GM18868 (cell line): ENCODE results near the gene SLC30A2.
"Not testable (repeated sequence)": the region's sequence is repeated elsewhere in the genome, so short reads cannot be mapped to it uniquely, and the experiment has no call there.

Experiments used
- ATAC-seq: cut with Tn5 transposase; IDR thresholded peaks from one replicate; pipeline ENCODE4 v1.9.1; 2021; ENCODE audit warnings: mild to moderate bottlenecking, moderate library complexity; ENCODE audit not compliant: unreplicated experiment

Gene SLC30A2, protein sequence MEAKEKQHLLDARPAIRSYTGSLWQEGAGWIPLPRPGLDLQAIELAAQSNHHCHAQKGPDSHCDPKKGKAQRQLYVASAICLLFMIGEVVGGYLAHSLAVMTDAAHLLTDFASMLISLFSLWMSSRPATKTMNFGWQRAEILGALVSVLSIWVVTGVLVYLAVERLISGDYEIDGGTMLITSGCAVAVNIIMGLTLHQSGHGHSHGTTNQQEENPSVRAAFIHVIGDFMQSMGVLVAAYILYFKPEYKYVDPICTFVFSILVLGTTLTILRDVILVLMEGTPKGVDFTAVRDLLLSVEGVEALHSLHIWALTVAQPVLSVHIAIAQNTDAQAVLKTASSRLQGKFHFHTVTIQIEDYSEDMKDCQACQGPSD

DNA sequence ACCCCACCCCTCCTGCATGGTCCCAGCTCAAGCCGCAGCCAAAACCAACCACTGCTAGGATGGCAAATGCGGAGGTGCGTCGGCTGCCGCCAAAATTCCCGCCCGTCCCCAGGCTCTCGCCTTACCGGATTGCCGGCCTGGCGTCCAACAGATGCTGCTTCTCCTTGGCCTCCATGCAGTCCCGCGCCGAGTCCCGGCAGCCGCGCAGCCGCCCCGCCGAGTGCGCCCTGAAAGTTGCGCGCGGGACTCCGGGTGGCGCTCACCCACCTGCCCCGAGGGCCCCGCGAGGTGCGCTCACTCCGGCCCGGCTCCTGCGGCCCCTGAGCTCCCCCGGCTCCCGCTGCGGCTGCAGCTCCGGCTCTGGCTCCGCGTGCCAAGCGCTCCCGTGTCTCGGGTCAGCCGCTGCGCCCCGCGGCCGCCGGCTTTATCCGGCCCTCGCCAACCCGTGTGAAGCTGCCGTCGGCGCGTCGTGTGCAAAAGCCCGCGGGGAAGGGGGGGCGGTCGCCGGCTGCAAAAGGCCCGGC is at the start of gene SLC30A2:
SLC30A2 (minus strand) TSS at position 397 of the 524 bp plus-strand sequence; CDS start at position 175, 222 bp downstream.
- ATAC-seq, result no peak

DNA sequence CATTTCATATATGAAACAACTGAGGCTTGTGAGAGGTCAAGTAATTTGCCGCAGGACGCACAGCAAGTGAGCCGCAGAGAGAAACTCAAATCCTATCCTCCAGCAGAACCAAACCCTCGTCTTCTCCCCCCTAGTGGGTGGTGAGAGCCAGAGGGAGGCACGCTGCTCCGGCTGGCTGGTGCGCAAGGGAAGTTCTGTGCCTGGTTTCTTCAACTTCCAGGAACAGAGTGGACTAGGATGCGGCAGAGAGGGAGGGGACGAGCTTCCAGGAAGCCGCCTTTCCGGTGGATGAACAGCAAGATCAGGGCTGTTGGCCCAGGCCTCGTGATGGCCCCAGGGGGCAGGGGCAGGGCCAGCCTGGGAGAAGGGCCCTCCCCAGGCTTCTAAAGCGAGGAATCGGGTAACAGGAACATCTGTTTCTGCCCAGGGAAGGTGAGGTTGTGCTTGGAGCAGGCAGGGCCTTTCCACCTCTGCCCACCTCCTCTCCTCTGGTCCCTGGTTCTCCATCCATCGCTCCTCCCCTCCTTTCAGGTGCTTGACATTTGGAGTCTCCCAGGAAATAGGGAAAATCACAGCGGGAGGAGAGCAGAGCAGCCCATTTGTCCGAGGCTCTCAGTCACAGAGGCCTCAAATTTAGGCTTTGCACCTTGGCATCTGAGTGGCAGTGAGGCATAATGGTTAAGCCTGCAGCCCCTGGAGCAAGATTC is 48.9 kb upstream of the SLC30A2 start:
- ATAC-seq, result no peak

DNA sequence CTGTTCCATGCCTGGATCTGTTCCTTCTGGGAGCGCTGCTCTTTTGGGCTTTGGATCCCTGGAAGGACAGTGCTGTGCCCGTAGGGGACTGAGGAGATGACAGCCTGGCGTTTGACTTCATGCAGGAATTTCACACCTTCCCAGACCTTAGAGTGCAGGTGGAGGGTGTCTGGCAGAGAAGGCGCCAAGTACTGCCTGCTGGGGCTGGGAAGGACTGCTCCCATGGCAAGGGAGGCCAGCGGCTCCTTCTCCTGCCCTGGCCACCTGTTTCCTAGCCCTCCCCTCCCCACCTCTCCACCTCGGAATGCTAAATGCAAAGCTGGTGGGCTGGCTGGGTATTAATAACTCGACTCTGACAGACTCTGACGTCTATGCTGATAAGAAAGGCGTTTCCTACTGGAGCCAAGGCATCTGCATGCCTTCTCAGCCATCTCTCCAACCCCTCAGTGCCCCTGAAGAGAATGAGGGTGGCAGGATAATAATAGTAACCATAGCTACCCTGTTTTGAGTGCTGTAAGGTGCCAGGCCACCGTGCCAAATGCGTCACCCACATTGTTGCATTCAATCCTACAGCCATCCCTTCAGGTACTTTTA is 48.3 kb upstream of the SLC30A2 start:
- ATAC-seq, result no peak

DNA sequence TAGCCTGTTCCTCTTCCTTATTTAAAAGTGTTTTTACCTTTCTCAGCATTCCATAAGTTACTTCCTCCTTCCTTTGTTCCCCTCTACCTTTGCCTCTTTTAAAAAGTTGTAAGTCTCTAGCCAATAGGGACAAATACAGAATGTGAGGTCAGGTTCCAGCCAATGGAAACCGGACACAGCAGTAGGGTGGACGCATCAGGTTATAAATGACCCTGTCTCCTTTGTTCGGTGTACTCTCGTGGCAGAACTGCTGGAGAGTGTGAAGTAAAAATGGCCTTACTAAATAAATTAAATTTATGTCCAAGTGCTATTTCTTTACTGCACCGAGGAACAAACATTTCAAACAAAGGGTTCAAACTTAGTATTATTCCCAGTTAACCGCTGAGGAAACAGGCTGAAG is 47.7 kb upstream of the SLC30A2 start:
- not testable (repeated sequence) for ATAC-seq

DNA sequence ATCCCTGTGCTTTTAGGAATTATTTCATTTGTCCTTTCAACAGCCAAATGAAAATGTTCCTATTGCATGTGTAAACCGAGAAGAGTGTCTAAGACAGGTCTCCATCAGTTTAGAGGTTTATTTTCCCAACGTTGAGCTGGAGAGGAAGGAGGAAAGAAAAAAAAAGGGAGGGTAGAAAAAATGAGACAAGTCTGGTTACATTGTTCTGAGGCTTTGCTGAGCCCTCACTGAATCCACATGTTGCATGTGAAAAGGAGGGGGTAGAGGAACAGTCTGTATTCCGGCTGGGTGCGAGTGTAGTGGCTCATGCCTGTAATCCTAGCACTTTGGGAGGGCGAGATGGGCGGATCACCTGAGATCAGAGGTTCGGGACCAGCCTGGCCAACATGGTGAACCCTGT is 46.5 kb upstream of the SLC30A2 start:
- no peak for ATAC-seq

DNA sequence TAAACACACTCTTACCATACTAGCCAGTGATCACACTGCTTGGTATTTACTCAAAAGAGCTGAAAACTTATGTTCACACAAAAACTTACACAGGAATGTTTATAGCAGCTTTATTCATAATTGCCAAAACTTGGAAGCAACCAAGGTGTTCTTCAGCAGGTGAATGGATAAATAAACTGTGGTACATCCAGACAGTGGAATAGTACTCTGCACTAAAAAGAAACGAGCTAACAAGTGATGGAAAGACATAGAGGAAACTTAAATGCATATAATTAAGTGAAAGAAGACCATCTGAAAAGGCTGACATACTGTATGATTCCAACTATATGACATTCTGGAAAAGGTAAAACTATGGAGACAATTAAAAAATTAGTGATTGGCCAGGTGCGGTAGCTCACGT is 45.0 kb upstream of the SLC30A2 start:
- ATAC-seq, result no peak

DNA sequence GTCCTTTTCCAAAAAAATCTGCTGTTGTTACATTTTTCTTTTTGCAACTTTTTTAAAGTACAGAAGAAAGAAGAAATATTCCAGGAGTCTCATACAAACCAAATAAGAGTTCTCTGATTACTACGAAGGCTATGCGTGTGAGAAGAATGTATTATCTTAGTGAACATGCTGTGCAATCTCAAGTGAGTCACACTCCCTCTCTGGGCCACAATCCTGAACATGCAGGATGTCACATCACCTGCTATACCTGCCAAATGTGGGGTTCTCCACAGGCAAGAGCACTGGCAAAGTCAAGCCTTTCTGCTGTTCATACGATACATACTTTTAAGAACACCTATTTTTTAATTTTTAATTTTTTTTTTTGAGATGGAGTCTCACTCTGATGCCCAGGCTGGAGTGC is 43.2 kb upstream of the SLC30A2 start:
- ATAC-seq, result no peak

DNA sequence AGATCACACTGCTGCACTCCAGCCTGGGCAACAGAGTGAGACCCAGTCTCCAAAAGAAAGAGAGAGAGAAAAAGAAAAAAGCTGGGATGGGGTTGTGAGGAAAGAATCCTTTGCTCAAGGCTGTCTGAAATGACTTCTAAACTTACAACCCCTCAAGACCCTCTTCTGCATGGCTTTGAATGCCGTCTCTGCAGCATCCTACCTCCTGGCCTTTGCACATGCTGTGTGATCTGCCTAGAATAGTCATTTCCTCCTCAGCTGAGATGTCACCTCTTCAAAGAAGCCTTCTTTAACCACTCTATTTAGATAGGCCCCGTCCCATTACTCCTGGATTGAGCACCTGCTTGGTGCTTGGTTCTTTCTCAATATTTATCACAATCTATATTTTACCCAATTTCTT is 38.9 kb upstream of the SLC30A2 start:
- no peak for ATAC-seq

DNA sequence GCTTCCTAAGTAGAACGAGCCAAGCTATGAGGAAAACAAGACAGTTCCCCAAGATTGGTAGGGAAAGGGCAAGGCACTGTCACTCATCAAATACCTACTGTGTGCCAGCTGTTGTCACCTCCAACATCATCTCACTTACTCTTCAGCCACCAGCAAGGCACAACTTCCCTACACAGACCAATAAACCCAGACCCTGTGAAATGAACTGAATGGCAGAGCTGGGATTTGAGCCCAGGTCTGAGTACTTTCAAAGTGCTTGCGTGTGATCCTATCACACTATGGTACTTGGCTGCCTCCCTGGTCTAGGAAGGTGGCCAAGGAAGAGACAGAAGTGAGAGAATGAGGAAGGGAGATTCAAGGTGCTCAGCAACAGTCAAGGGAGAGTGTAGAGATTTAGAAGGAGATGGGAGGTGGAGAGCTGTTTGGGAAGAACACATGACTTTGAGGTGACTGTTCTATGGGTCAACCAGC is 38.2 kb upstream of the SLC30A2 start:
- no peak for ATAC-seq

DNA sequence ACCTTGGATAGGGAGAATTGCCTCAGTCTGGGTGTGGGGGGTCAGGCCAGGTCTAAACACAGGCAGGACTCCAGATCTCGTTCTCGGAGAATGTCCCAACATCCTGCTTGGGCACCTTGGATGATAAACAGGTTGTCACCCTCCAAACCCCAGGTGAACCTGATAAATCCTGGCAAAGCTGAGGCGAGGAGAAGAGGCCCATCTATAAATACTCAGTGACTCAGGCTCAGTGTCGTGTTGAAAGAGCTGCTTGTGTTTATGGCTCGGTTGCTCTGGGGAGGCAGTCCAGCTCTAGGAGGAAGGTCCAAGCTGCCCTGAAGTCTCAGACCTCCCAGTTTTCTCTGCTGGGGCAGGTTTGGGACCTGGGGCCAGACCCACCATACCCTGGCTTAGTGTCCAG is 37.3 kb upstream of the SLC30A2 start:
- no peak for ATAC-seq

DNA sequence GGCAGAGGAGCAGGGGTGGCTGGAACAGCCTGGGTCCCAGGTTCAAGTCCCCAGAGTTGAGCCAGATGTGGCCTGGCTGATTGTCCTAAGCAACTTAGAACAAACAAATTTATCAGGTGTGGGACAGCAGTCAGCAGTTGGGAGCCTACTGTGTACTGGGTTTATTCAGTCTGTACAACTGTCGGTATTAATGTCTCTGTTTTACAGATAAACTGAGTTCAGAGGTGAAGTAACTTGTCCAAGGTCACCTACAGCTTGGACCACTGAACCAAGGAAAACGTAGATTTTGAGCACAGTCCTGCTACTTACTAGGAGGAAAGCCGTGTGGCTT is 36.1 kb upstream of the SLC30A2 start:
- no peak for ATAC-seq

DNA sequence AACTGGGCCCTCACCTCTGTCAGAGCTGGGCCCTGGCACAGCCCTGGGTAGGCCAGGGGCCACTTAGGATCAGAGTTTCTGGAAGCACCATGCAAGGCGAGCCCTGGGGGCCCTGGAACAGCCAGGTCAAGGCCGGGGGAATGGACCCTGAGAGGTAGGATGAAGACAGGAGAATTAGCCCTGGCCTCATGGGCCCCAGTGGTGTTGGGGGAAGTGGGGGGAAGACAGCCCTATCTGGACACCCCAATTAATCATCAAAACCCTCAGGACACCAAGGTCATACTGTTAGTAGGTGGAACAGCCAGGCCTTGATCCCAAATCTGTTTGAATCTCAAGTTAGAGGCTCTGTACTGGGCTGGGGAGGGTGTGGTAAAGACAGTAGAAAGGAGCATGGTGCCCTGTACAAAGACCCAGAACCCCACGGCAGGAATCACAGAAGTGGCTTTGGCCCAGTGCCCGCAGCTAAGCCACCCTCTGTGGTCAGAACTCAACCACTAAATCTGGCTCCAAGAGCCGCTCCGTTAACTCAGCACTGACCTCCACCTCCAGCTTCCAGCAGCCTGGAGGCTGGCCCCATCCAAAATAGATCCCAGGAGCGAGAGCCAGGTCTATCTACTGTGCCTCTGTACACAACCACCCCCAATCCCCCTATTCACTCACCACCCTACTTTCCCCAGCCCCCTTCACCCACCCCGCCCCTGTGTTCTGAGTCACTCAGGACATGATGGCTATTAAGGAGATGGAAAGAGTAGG is 35.5 kb upstream of the SLC30A2 start:
- no peak for ATAC-seq

DNA sequence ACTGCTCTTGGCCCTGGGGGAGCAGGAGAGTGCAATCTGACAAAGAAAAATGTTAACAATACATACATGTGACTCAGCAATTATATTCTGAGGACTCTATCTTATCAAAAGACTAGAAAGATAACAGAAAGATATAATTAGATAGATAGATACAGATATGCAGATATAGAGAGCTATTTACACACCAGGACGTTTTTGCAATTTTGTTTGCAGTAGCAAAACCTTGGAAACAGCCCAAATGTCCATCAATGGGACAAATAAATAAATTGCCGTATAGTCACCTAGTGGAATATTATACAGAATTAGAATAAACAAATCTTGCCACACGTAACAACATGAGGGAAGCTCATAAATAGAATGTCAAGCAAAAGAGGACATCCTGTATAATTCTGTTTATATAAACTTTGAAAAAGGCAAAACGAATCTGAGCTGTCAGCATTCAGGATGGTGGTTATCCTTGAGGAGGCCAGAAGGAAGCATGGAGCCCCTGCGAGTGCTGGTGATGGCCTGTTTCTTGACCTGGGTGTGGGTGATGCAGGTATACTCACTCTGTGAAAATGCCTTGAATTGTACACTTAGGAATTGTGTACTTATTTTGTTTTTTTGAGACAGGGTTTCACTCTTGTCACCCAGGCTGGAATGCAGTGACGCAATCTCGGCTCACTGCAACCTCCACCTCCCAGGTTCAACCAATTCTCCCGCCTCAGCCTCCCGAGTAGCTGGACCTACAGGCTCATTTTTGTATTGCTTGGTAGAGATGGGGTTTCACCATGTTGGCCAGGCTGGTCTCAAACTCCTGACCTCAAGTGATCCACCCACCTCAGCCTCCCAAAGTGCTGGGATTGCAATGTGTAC is 34.3 kb upstream of the SLC30A2 start:
- no peak for ATAC-seq

DNA sequence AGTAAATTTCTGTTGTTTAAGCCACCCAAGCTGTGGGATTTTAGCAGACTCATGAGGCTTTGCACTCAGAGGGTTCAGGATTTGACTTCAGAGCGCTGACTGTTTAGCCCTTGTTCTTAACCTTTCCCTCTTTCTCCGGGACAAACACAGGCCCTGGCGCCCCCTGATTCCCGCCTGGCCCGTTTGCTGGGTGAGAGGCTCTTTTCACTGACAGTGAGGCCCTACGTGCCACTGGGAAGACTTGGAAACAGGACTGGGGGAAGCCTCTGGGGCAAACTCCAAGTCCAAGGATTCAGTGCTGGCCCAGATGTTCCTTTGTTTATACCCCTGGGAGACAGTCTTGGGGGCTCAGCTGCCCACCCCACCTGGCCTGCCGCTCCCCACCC is 33.3 kb upstream of the SLC30A2 start:
- ATAC-seq, result no peak

DNA sequence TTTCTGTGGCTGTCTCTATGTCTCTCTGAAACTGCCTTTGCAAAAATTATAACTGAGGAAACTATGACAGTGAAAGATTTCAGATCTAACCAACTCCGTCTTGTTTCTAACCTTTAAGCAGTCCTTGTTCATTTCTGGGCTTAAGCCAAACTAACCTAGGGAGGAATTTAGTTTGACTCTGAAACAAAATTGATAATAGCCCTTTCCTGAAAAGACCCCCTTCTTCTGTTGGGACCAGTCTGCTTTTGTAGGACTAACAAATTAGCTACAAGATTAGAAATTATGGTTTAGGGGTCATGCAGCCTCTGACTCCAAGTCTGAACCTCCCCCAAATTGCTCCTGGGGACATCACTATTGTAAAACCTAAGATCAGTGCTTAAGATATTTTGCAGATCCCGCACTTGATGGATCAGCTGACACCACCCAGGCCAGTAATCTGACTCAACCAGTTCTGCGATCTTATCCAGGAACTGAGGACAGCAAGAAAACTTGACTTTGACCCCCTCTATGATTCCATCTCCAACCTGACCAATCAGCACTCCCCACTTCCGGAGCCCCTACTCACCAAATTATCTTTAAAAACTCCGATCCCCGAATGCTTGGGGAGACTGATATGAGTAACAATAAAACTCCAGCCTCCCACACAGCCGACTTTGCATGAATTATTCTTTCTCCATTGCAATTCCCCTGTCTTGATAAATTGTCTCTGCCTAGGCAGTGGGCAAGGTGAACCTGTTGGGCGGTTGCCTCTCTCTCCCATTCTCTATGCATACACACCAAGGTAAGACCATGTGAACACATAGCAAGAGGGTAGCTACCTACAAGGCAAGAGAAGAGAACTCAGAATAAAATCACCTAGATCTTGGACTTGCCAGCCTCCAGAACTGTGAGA is 32.6 kb upstream of the SLC30A2 start:
- ATAC-seq, result no peak

DNA sequence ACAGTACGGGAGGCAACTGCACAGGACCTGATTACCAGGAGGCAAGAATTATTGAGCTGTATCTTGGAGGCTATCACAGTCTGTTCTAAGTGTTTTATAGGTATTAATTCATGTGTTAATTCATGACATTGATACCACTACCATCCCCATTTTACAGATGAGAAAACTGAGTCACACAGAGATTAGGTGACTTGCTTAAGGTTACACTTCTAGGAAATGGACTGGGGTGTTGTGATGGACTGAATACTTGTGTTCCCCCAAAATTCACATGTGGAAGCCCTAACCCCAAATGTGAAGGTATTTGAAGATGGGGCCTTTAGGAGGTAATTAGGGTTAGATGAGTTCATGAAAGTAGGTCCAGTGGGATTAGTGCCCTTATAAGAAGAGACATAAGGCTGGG is 31.6 kb upstream of the SLC30A2 start:
- ATAC-seq, result no peak

DNA sequence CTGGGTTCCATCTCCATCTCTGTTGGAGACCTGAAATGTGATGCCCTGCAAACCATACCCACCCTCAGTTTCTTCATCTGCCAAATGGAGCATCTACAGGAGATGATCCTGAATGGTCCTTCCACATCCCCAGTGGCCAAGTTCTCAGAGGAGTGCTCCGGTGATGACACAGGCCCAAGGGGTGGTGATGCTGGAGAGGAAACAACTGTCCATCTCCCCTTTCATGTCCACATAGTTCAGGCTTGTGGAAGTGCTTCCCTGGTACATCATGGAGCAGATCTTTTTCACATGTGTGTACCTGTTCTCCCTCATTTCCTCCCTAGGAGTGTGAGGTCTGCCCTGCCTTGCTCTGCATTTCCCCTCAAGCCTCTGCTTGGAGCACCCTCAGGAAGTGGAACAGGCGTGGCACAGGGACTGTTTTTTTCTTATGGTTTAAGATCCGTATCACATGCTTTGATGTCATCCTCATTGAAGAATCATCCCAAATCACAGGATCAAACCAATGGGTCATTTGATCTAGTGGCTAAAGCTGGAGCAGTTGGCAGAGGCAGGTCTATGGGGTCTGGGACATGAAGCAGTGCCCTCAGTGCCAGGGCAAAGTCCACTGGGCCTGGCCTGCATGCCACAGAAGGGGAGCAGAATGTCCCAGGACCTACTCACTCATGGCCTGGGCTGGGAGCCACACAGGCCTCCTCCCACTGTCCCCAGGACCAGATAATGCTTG is 29.7 kb upstream of the SLC30A2 start:
- no peak for ATAC-seq

DNA sequence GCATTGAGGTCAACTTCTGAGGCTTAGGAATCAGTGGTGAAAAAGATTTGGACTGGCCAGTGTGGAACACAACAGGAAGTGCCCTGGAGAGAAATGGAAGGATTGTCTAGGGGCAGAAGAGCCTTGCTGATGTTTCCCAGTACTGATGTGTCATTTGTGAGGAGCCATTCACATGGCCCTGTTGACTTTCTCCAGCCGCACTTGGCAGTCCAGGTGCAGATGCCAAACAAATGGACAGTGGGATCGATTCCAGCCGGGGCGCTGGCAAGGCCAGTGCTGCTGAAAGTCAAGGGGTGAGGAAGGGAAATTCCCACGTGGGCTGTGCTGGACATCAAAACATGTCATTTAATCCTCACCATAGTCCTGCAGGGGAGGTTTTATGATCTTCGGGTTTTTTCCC is 26.4 kb upstream of the SLC30A2 start:
- no peak for ATAC-seq

DNA sequence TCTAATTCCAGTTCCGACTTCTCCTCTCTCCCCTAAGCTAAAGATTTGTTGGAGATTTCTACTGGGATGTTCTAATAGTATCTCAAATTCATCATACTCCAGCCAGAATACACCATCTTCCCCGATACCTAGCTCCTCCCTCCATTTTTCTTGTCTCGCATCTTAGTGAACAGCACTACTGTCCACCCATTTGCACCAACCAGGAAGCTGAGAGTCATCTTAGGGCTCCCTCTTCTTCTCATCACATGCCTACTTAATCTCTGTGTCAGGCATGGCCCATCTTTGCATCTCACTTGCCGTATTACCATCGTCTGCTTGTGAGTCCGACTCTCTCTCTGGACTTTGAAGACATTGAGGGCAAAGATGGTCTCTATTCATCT is 25.0 kb upstream of the SLC30A2 start:
- ATAC-seq, result no peak
